HCT116 (cell line): ENCODE measurements around the gene FMO4. TPM values are rescaled to one million over a fixed set of nuclear protein-coding genes. Genes with fewer than 3 reads are reported as not detected.

Experiments
- ATAC-seq: fragments of 200-7000 bp; cut with Tn5 transposase; 2 replicates; pipeline ENCODE4 v1.9.1; 2020; ENCODE audit warnings: mild to moderate bottlenecking, moderate library complexity
- BruUV-seq: library from RNA; stranded (reverse); fragments of 400-500 nt; replicated peaks from 2 replicates; lab custom pipeline; 2021; lab: Mats Ljungman, UMichigan
- CTCF ChIA-PET: fragments of 300-600 bp; sonication (Branson Sonifier 250); formaldehyde crosslinking; loops from one replicate; lab custom pipeline; 2021; ENCODE audit warnings: antibody characterized with exemption; lab: Charles Lee
- POLR2A ChIA-PET: fragments of 300-600, 350-600 bp; sonication (Branson Sonifier 250); formaldehyde crosslinking; loops from one replicate; lab custom pipeline; 2021; ENCODE audit warnings: antibody characterized with exemption; lab: Charles Lee
- RAD21 ChIA-PET, 2 experiments: fragments of 300-600 bp; sonication (Branson Sonifier 250); formaldehyde crosslinking; loops; one replicate each; lab custom pipeline; 2023; ENCODE audit warnings: low total read pairs in 2 of 2; ENCODE audit not compliant: uncharacterized antibody in 2 of 2, unreplicated experiment in 2 of 2, low non-redundant PET in 1 of 2; lab: Charles Lee
- DNase-seq: peaks from one replicate; pipeline ENCODE4 v3.0.0-alpha.2; 2010; ENCODE audit warnings: low read depth, low spot score
- H2AFZ ChIP-seq: fragments of 200-600 bp; shearing (Covaris generic), sonication (generic); 2 replicates; pipeline ENCODE4 v1.6.1; 2017; ENCODE audit warnings: low read depth, mixed run types, mixed read lengths, antibody characterized with exemption, low read length; ENCODE audit not compliant: poor library complexity, severe bottlenecking
- H3K27ac ChIP-seq: 2 replicates; pipeline ENCODE4 v1.5.1; 2012; ENCODE audit warnings: low read depth, low read length
- H3K27me3 ChIP-seq: fragments of 200-600 bp; sonication (generic); 2 replicates; pipeline ENCODE4 v1.6.1; 2016; ENCODE audit warnings: mixed run types, low read length, mixed read lengths; ENCODE audit not compliant: insufficient read depth
- H3K36me3 ChIP-seq, 2 experiments: fragments of 200-500 bp in 1 of 2; fragments of 200-600 bp in 1 of 2; sonication (Bioruptor generic) in 1 of 2; sonication (generic) in 1 of 2; 2 replicates each; pipeline versions ENCODE4 v1.5.1 to v1.6.1; 2014 to 2016; ENCODE audit warnings: low read length in 2 of 2, inconsistent platforms in 1 of 2, mixed read lengths in 1 of 2, mixed run types in 1 of 2; ENCODE audit not compliant: insufficient read depth in 2 of 2, control insufficient read depth in 1 of 2
- H3K4me1 ChIP-seq, 2 experiments: fragments of 200-600 bp in 1 of 2; sonication (generic) in 1 of 2; 2 replicates each; pipeline versions ENCODE4 v1.5.1 to v1.6.1; 2012 to 2017; ENCODE audit warnings: low read length in 2 of 2, inconsistent platforms in 1 of 2, mild to moderate bottlenecking in 1 of 2, mixed read lengths in 1 of 2, mixed run types in 1 of 2, moderate library complexity in 1 of 2; ENCODE audit not compliant: insufficient read depth in 2 of 2, control insufficient read depth in 1 of 2
- H3K4me2 ChIP-seq: fragments of 200-600 bp; sonication (generic); 2 replicates; pipeline ENCODE4 v1.6.1; 2017; ENCODE audit warnings: mixed run types, low read length, mixed read lengths
- H3K4me3 ChIP-seq, 2 experiments: fragments of 200-600 bp in 1 of 2; sonication (generic) in 1 of 2; replicated peaks in 1 of 2; 2 replicates each; pipeline ENCODE4 v1.5.1; 2011 to 2016; ENCODE audit warnings: low read length in 2 of 2, control low read depth in 1 of 2, low read depth in 1 of 2, mild to moderate bottlenecking in 1 of 2, mixed read lengths in 1 of 2, mixed run types in 1 of 2
- H3K79me2 ChIP-seq: fragments of 200-600 bp; sonication (generic); 2 replicates; pipeline ENCODE4 v1.6.1; 2017; ENCODE audit warnings: mild to moderate bottlenecking, mixed run types, low read length, moderate library complexity, mixed read lengths; ENCODE audit not compliant: insufficient read depth
- H3K9ac ChIP-seq: fragments of 200-600 bp; sonication (generic); 2 replicates; pipeline ENCODE4 v1.6.1; 2016; ENCODE audit warnings: low read length, mixed read lengths
- H3K9me2 ChIP-seq: fragments of 200-600 bp; sonication (generic), shearing (Covaris generic); 2 replicates; pipeline ENCODE4 v1.6.1; 2017; ENCODE audit warnings: mixed run types, mild to moderate bottlenecking, moderate library complexity; ENCODE audit not compliant: insufficient read depth
- H3K9me3 ChIP-seq, 2 experiments: fragments of 200-500 bp in 1 of 2; fragments of 200-600 bp in 1 of 2; sonication (Bioruptor generic) in 1 of 2; sonication (generic) in 1 of 2; 2 replicates each; pipeline ENCODE4 v1.6.1; 2014 to 2017; ENCODE audit warnings: low read length in 2 of 2, mixed read lengths in 2 of 2, inconsistent platforms in 1 of 2, low read depth in 1 of 2, mild to moderate bottlenecking in 1 of 2, mixed run types in 1 of 2, moderate library complexity in 1 of 2; ENCODE audit not compliant: control insufficient read depth in 1 of 2, insufficient read depth in 1 of 2
- H4K20me1 ChIP-seq: fragments of 200-600 bp; sonication (generic), shearing (Covaris generic); 2 replicates; pipeline ENCODE4 v1.6.1; 2017; ENCODE audit warnings: mixed run types, mild to moderate bottlenecking, moderate library complexity; ENCODE audit not compliant: insufficient read depth
- CBX3 ChIP-seq: IDR thresholded peaks from 2 replicates; pipeline ENCODE4 v1.6.1; 2012; ENCODE audit warnings: low read depth
- CEBPB ChIP-seq: IDR thresholded peaks from 2 replicates; pipeline ENCODE4 v1.6.1; 2012; ENCODE audit warnings: low read depth
- CTCF ChIP-seq, 3 experiments: fragments of 200-600 bp in 1 of 3; sonication (generic) in 1 of 3; IDR thresholded peaks in 2 of 3; conservative IDR thresholded peaks in 1 of 3; 2 replicates each; pipeline ENCODE4 v1.5.1; 2012 to 2017; ENCODE audit warnings: low read depth in 2 of 3, low read length in 2 of 3, antibody characterized with exemption in 1 of 3, borderline replicate concordance in 1 of 3, control low read depth in 1 of 3, mild to moderate bottlenecking in 1 of 3, mixed read lengths in 1 of 3, mixed run types in 1 of 3, moderate library complexity in 1 of 3; ENCODE audit not compliant: insufficient read depth in 1 of 3
- EGR1 ChIP-seq: IDR thresholded peaks from 2 replicates; pipeline ENCODE4 v1.6.1; 2012; ENCODE audit warnings: low read depth
- EZH2 ChIP-seq: fragments of 200-600 bp; sonication (generic); IDR thresholded peaks from 2 replicates; pipeline ENCODE4 v1.6.1; 2017; ENCODE audit warnings: antibody characterized with exemption, mixed run types
- FOSL1 ChIP-seq: IDR thresholded peaks from 2 replicates; pipeline ENCODE4 v1.6.1; 2012; ENCODE audit warnings: low read depth
- JUND ChIP-seq: IDR thresholded peaks from 2 replicates; pipeline ENCODE4 v1.6.1; 2012
- POLR2A ChIP-seq: IDR thresholded peaks from 2 replicates; pipeline ENCODE4 v1.7.0; 2011; ENCODE audit warnings: borderline replicate concordance; ENCODE audit not compliant: insufficient read depth, insufficient read length; ENCODE audit errors: extremely low read depth
- POLR2AphosphoS5 ChIP-seq: IDR thresholded peaks from 2 replicates; pipeline ENCODE4 v1.6.1; 2011; ENCODE audit warnings: mild to moderate bottlenecking, low read depth, low read length, moderate library complexity
- REST ChIP-seq: IDR thresholded peaks from 2 replicates; pipeline ENCODE4 v1.6.1; 2012; ENCODE audit warnings: low read depth
- SIN3A ChIP-seq: IDR thresholded peaks from 2 replicates; pipeline ENCODE4 v1.6.1; 2012; ENCODE audit warnings: low read depth
- SP1 ChIP-seq: IDR thresholded peaks from 2 replicates; pipeline ENCODE4 v1.6.1; 2012; ENCODE audit warnings: low read depth
- SRF ChIP-seq: IDR thresholded peaks from 2 replicates; pipeline ENCODE4 v1.6.1; 2012; ENCODE audit warnings: low read depth
- TCF7L2 ChIP-seq: IDR thresholded peaks from 2 replicates; pipeline ENCODE4 v1.7.0; 2011; ENCODE audit warnings: borderline replicate concordance, inconsistent platforms; ENCODE audit not compliant: insufficient read depth, insufficient read length; ENCODE audit errors: extremely low read depth
- YY1 ChIP-seq: IDR thresholded peaks from 2 replicates; pipeline ENCODE4 v1.6.1; 2011; ENCODE audit warnings: low read length, low read depth, moderate library complexity, mild to moderate bottlenecking; ENCODE audit not compliant: insufficient replicate concordance; ENCODE audit errors: extremely low read depth
- ZBTB33 ChIP-seq: IDR thresholded peaks from 2 replicates; pipeline ENCODE4 v1.6.1; 2011; ENCODE audit warnings: mild to moderate bottlenecking, low read length, moderate library complexity; ENCODE audit not compliant: insufficient replicate concordance; ENCODE audit errors: extremely low read depth
- ZFX ChIP-seq: fragments of 450-650 bp; IDR thresholded peaks from 2 replicates; pipeline ENCODE4 v1.6.1; 2017
- ZNF274 ChIP-seq: fragments of 200-500 bp; sonication (Bioruptor generic); IDR thresholded peaks from 2 replicates; pipeline ENCODE4 v1.6.1; 2014; ENCODE audit warnings: mild to moderate bottlenecking, low read depth, low read length, inconsistent platforms
- intact Hi-C: fragments of 100-400 bp; cut with micrococcal nuclease; formaldehyde crosslinking; loops from 2 replicates; pipeline ENCODE4 v1.10.0; 2022
- total RNA-seq: library from RNA; stranded (reverse); gene quantifications from one replicate; pipeline ENCODE4 v1.2.1, GENCODE V29; 2021; ENCODE audit not compliant: unreplicated experiment

The FMO4 gene
- total RNA-seq, 1 experiment from 2014 or later: 1.4 TPM

- H3K36me3 ChIP-seq: no peaks in the 10 kb centered on the region
- no peak overlapping the region for H3K4me2 ChIP-seq
- TF ChIP-seq ZNF274: no peak
- no peak for TF ChIP-seq REST
- no peak for TF ChIP-seq CEBPB
- TF ChIP-seq YY1: no peak
- TF ChIP-seq EZH2: no peak
- TF ChIP-seq SRF: no peak
- TF ChIP-seq TCF7L2: no peak
- TF ChIP-seq FOSL1: no peak
- TF ChIP-seq ZFX: no peak
- no peak for TF ChIP-seq POLR2AphosphoS5
- no peak for TF ChIP-seq CBX3
- TF ChIP-seq POLR2A: no peak
- no peak for TF ChIP-seq ZBTB33
- TF ChIP-seq SP1: no peak
- TF ChIP-seq EGR1: no peak
- no peak for TF ChIP-seq CTCF (IDR thresholded peaks at IDR 0.05 in 2 of 3, conservative IDR thresholded peaks at IDR 0.05 in 1 of 3; ENCODE audit: borderline replicate concordance in 1 of 3, insufficient read depth in 1 of 3, low read depth in 2 of 3, low read length in 2 of 3)
- TF ChIP-seq SIN3A: no peak
- no peak for TF ChIP-seq JUND
- no peaks in the 10 kb centered on the region for H4K20me1 ChIP-seq
- no peak for ATAC-seq
- H3K9ac ChIP-seq: no peak overlapping the region
- RAD21 ChIA-PET: no interaction called here
- no peaks in the 10 kb centered on the region for H3K79me2 ChIP-seq
- H2AFZ ChIP-seq: no peak overlapping the region
- intact Hi-C loops: no loop called here
- no peaks in the 10 kb centered on the region for H3K27me3 ChIP-seq
- no peak overlapping the region for H3K27ac ChIP-seq
- no peaks in the 10 kb centered on the region for H3K4me1 ChIP-seq
- H3K4me3 ChIP-seq: no peak overlapping the region
- POLR2A ChIA-PET: no interaction called here
- no peak for DNase-seq
- no TSS peak for BruUV-seq
- H3K9me2 ChIP-seq: no peaks in the 10 kb centered on the region
- H3K9me3 ChIP-seq: no peaks in the 10 kb centered on the region
- CTCF ChIA-PET: no interaction called here
Measured at GRCh38 chr1:171344473-171344820, 30.5 kb downstream of the FMO4 start.
